ENCODE measurements around the gene BTBD9. TPM values are rescaled to one million over a fixed set of nuclear protein-coding genes. Genes with fewer than 3 reads are reported as not detected.

Gene BTBD9
- total RNA-seq, 1 experiment from 2014 or later = 8.9 TPM

DNA sequence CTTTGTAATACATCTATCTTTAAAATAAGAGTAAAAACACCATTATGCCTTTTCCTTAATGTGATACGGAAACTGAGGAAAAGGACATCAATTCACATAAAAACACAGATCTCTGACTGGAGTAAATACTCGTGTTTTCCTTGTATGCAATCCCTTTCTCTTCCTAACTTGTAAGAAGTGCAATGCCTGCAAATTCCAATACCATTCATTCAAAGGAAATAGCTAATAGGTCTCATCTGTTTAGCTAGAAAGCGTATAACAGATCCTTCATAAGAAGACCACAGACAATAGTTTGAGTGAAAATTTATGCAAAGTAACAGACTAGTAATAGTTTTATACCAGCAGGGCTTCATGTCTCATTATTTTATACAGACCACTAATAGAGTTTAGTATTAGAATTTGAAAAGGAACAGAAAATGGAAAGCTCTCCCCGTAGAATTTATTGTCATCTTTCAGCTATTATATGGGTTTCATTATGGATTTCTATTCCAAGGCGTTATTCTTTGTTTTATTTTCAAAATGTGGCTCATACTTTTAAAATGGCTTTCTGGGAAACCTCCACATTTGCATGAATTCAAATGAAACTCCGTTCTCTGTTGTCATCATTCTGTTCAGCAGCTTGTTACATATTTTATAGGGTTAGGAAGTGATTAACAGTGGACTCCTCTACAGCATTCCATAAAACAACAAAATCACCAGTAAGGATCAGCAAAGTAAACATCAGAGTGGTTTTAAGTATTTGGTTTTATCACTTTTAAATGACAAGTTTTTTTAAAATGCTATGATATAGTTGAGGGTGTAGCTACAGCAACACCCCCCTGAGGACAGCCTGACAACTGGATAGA is 186.7 kb downstream of the BTBD9 start:
- no peak overlapping the region for H3K9ac ChIP-seq (ENCODE audit: extremely low read depth, insufficient read length, low read length)
- no peak for DNase-seq
- no peaks in the 10 kb centered on the region for H3K27me3 ChIP-seq (ENCODE audit: insufficient read depth, low read length)
- no peaks in the 10 kb centered on the region for H3K27me3 Mint-ChIP-seq (ENCODE audit: low read depth)
- H2BK5ac ChIP-seq (ENCODE audit: insufficient read length, low read length) = no peak overlapping the region
- no peak overlapping the region for H3K4ac ChIP-seq (ENCODE audit: low read depth, low read length)
- no peak overlapping the region for H3K27ac ChIP-seq (ENCODE audit: insufficient read length, low read depth, low read length)
- H2BK20ac ChIP-seq (ENCODE audit: low read depth, low read length, poor library complexity, severe bottlenecking) = no peak overlapping the region
- no peak overlapping the region for H3K4me3 Mint-ChIP-seq
- no peak overlapping the region for H3K4me2 ChIP-seq (ENCODE audit: insufficient read depth, insufficient read length, low read length)
- peaks cover 9% of the 10 kb centered on the region in 2 experiments for H3K4me1 Mint-ChIP-seq
- no peak overlapping the region for H4K5ac ChIP-seq (ENCODE audit: insufficient read length, low read depth, low read length)
- H3K56ac ChIP-seq (ENCODE audit: insufficient read length, low read depth, low read length) = no peak overlapping the region
- TF ChIP-seq, protein P1, sequence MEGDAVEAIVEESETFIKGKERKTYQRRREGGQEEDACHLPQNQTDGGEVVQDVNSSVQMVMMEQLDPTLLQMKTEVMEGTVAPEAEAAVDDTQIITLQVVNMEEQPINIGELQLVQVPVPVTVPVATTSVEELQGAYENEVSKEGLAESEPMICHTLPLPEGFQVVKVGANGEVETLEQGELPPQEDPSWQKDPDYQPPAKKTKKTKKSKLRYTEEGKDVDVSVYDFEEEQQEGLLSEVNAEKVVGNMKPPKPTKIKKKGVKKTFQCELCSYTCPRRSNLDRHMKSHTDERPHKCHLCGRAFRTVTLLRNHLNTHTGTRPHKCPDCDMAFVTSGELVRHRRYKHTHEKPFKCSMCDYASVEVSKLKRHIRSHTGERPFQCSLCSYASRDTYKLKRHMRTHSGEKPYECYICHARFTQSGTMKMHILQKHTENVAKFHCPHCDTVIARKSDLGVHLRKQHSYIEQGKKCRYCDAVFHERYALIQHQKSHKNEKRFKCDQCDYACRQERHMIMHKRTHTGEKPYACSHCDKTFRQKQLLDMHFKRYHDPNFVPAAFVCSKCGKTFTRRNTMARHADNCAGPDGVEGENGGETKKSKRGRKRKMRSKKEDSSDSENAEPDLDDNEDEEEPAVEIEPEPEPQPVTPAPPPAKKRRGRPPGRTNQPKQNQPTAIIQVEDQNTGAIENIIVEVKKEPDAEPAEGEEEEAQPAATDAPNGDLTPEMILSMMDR (conservative IDR thresholded peaks at IDR 0.05) = no peak
- H3K4me1 ChIP-seq (ENCODE audit: insufficient read depth, low read length) = no peaks in the 10 kb centered on the region
- H2BK120ac ChIP-seq (ENCODE audit: low read depth, low read length, poor library complexity, severe bottlenecking) = no peak overlapping the region
- H2BK12ac ChIP-seq (ENCODE audit: insufficient read length, low read depth, low read length) = no peak overlapping the region
- no peak overlapping the region for H2AK5ac ChIP-seq (ENCODE audit: insufficient read length, low read length)
- H3K36me3 Mint-ChIP-seq (ENCODE audit: insufficient read depth in 1 of 3, low read depth in 3 of 3) = no peaks in the 10 kb centered on the region
- WGBS (ENCODE audit: extremely low coverage, insufficient read length, low lambda C conversion rate) = no CpG with 5 or more reads among the region's 6 CpGs
- H3K79me1 ChIP-seq (ENCODE audit: insufficient read depth, low read depth, low read length, poor library complexity, severe bottlenecking) = no peaks in the 10 kb centered on the region
- H4K91ac ChIP-seq (ENCODE audit: insufficient read length, low read depth, low read length) = no peak overlapping the region
- H3K9me3 ChIP-seq (ENCODE audit: control insufficient read depth, low read depth, low read length) = no peaks in the 10 kb centered on the region
- H4K20me1 ChIP-seq (ENCODE audit: control insufficient read depth, insufficient read depth, insufficient read length) = no peaks in the 10 kb centered on the region
- no peaks in the 10 kb centered on the region for H3K9me3 Mint-ChIP-seq
- no peak overlapping the region for H3K23ac ChIP-seq (ENCODE audit: insufficient read length, low read depth, low read length)
- H3K79me2 ChIP-seq (ENCODE audit: insufficient read depth, low read length) = no peaks in the 10 kb centered on the region
- no peak overlapping the region for H3K18ac ChIP-seq (ENCODE audit: insufficient read length, low read depth, low read length)
- no peak overlapping the region for H3T11ph ChIP-seq (ENCODE audit: low read length)
- no peaks in the 10 kb centered on the region for H3K23me2 ChIP-seq (ENCODE audit: insufficient read length, low read depth, low read length, poor library complexity, severe bottlenecking)
- H4K8ac ChIP-seq (replicated peaks; ENCODE audit: insufficient read length, low read depth, low read length) = no peak overlapping the region
- no peak overlapping the region for H2AFZ ChIP-seq (ENCODE audit: low read length)
- no peak overlapping the region for H3K27ac Mint-ChIP-seq
- no peak overlapping the region for H2BK15ac ChIP-seq (ENCODE audit: low read depth, low read length)
- H3K14ac ChIP-seq (ENCODE audit: insufficient read depth, low read length) = no peak overlapping the region

Data from H9 (cell line).